ENCODE results near the gene PSAP. TPM values are rescaled to one million over a fixed set of nuclear protein-coding genes. Genes with fewer than 3 reads are reported as not detected.
A peak's percentile ranks its signal among the peaks of the same experiment; 100 is the strongest.

The PSAP gene
- total RNA-seq, 2 experiments from 2014 or later, result 191 to 206 TPM

DNA sequence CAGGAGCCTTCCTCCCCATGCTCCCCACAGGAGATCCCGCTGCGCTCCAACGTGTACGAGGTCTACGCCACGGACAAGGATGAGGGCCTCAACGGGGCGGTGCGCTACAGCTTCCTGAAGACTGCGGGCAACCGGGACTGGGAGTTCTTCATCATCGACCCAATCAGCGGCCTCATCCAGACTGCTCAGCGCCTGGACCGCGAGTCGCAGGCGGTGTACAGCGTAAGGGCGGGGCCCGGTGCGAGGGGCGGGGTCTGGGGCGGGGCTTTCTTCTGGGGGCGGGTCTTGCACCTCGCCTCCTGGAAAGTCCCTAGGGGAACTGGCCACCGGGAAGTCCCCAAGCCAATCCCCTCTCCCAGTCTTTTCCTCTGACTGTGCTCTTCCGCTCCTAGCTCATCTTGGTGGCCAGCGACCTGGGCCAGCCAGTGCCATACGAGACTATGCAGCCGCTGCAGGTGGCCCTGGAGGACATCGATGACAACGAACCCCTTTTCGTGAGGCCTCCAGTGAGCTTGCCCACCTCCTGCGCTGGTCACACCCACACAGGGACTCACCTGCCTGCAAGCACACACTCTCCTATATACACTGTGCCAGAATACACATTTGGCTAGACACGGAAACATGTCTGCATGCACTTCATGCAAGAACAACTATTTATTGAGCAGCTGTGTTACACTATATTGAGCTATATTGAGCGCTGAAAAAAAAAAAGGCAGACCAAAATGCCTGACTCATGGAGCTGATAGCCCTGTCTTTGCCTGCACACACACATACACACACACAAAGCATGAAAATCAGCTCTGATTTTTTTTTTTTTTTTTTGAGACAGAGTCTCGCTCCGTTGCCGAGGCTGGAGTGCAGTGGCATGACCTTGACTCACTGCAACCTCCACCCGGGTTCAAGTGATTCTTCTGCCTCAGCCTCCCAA is 45.0 kb downstream of the PSAP start:
- no peak overlapping the region for H3K4me3 Mint-ChIP-seq
- Histone ChIP-seq H3K9me3 (ENCODE audit: control insufficient read depth in 1 of 2, insufficient read depth in 1 of 2, low read length in 2 of 2) (peaks cover 0 to 4% of the 10 kb centered on the region in 2 experiments), H3K27ac (ENCODE audit: low read depth in 1 of 2, low read length in 2 of 2) (no peak overlapping the region), H3K4me1 (ENCODE audit: insufficient read depth, low read length) (no peaks in the 10 kb centered on the region), H3K36me3 (ENCODE audit: insufficient read depth, low read length) (no peaks in the 10 kb centered on the region), H3K4me3 (ENCODE audit: low read length) (no peak overlapping the region), H3K27me3 (ENCODE audit: control insufficient read depth in 1 of 2, insufficient read depth in 2 of 2, low read length in 2 of 2) (no peaks in the 10 kb centered on the region)
- H3K4me1 Mint-ChIP-seq (ENCODE audit: low read depth), result no peaks in the 10 kb centered on the region
- TF ChIP-seq, protein P1, sequence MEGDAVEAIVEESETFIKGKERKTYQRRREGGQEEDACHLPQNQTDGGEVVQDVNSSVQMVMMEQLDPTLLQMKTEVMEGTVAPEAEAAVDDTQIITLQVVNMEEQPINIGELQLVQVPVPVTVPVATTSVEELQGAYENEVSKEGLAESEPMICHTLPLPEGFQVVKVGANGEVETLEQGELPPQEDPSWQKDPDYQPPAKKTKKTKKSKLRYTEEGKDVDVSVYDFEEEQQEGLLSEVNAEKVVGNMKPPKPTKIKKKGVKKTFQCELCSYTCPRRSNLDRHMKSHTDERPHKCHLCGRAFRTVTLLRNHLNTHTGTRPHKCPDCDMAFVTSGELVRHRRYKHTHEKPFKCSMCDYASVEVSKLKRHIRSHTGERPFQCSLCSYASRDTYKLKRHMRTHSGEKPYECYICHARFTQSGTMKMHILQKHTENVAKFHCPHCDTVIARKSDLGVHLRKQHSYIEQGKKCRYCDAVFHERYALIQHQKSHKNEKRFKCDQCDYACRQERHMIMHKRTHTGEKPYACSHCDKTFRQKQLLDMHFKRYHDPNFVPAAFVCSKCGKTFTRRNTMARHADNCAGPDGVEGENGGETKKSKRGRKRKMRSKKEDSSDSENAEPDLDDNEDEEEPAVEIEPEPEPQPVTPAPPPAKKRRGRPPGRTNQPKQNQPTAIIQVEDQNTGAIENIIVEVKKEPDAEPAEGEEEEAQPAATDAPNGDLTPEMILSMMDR (IDR thresholded peaks at IDR 0.05), result no peak
- H3K36me3 Mint-ChIP-seq (ENCODE audit: low read depth), result no peaks in the 10 kb centered on the region
- ChIA-PET CTCF (interaction anchor here (0.6 kb wide), 1 partner anchor 1231 kb away, joined by 3 read pairs; no protein-coding TSS in a partner anchor), POLR2A (no interaction called here)
- H3K9me3 Mint-ChIP-seq, result no peaks in the 10 kb centered on the region
- DNase-seq (peak in 2 of 14 experiments; percentile 53 to 55), ATAC-seq (ENCODE audit: poor library complexity) (peak; percentile 17)
- no peaks in the 10 kb centered on the region for H3K27me3 Mint-ChIP-seq
- intact Hi-C loops (cut with DNase I, micrococcal nuclease), result no loop called here
- H3K27ac Mint-ChIP-seq, result no peak overlapping the region

DNA sequence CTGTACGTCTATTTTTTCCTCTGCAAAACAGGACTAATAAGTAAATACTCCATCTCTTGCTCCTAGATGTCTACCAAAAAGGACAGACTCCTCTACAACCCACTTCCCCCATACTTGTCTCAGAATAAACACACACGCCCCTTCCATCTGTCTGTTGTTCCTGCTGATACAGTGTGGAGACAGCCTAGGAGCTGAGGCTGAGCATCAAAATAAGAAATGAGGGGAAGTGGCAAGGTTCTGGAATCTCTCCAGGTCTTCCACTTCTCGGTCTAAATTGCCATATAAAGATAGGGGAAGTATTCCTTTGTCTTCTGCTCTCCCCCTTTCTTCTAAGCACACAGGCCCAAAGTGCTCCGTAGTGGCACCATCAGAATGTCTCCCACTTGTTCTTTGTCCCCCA is 47.0 kb downstream of the PSAP start:
- Histone ChIP-seq H3K27me3 (ENCODE audit: control insufficient read depth in 1 of 2, insufficient read depth in 2 of 2, low read length in 2 of 2) (no peaks in the 10 kb centered on the region), H3K36me3 (ENCODE audit: insufficient read depth, low read length) (no peaks in the 10 kb centered on the region), H3K9me3 (ENCODE audit: control insufficient read depth in 1 of 2, insufficient read depth in 1 of 2, low read length in 2 of 2) (peaks cover 0 to 4% of the 10 kb centered on the region in 2 experiments), H3K27ac (ENCODE audit: low read depth in 1 of 2, low read length in 2 of 2) (no peak overlapping the region), H3K4me3 (ENCODE audit: low read length) (no peak overlapping the region), H3K4me1 (ENCODE audit: insufficient read depth, low read length) (no peaks in the 10 kb centered on the region)
- Mint-ChIP-seq H3K27ac (no peak overlapping the region), H3K9me3 (no peaks in the 10 kb centered on the region), H3K4me3 (no peak overlapping the region), H3K27me3 (no peaks in the 10 kb centered on the region), H3K36me3 (ENCODE audit: low read depth) (no peaks in the 10 kb centered on the region), H3K4me1 (ENCODE audit: low read depth) (no peaks in the 10 kb centered on the region)
- POLR2A ChIA-PET, result no interaction called here
- CTCF ChIA-PET, result no interaction called here
- intact Hi-C loops (cut with DNase I, micrococcal nuclease), result no loop called here
- DNase-seq (no peak), ATAC-seq (ENCODE audit: poor library complexity) (no peak)
- TF ChIP-seq, protein P1 (IDR thresholded peaks at IDR 0.05), result no peak

DNA sequence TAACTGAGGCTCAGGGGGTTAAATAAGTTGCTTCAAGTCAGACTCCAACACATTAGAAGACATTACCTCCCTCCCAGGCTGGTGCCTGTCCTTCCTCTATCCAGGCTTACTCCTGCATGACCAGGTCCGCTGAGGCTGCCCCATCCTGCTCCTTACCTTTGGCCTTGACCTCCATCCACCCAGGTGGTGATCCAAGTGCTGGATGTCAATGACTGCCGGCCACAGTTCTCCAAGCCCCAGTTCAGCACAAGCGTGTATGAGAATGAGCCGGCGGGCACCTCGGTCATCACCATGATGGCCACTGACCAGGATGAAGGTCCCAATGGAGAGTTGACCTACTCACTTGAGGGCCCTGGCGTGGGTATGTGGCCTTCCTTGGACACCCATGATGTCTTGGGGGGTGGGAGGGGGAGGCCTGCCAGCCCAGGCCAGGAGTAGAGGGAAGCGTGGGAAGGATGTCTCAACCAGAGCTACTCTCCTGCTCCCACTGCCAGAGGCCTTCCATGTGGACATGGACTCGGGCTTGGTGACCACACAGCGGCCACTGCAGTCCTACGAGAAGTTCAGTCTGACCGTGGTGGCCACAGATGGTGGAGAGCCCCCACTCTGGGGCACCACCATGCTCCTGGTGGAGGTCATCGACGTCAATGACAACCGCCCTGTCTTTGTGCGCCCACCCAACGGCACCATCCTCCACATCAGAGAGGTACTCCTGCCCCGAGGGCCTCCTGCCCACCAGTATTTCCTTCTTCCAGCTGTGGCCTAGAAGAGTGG is 48.1 kb downstream of the PSAP start:
- Mint-ChIP-seq H3K27ac (no peak overlapping the region), H3K9me3 (no peaks in the 10 kb centered on the region), H3K36me3 (ENCODE audit: low read depth) (no peaks in the 10 kb centered on the region), H3K4me1 (ENCODE audit: low read depth) (no peaks in the 10 kb centered on the region), H3K4me3 (no peak overlapping the region), H3K27me3 (no peaks in the 10 kb centered on the region)
- DNase-seq (no peak), ATAC-seq (ENCODE audit: poor library complexity) (no peak)
- Histone ChIP-seq H3K27me3 (ENCODE audit: control insufficient read depth in 1 of 2, insufficient read depth in 2 of 2, low read length in 2 of 2) (no peaks in the 10 kb centered on the region), H3K27ac (ENCODE audit: low read depth in 1 of 2, low read length in 2 of 2) (no peak overlapping the region), H3K4me3 (ENCODE audit: low read length) (no peak overlapping the region), H3K36me3 (ENCODE audit: insufficient read depth, low read length) (no peaks in the 10 kb centered on the region), H3K9me3 (ENCODE audit: control insufficient read depth in 1 of 2, insufficient read depth in 1 of 2, low read length in 2 of 2) (peaks cover 0 to 4% of the 10 kb centered on the region in 2 experiments), H3K4me1 (ENCODE audit: insufficient read depth, low read length) (no peaks in the 10 kb centered on the region)
- intact Hi-C loops (cut with DNase I, micrococcal nuclease), result no loop called here
- ChIA-PET CTCF (no interaction called here), POLR2A (no interaction called here)
- TF ChIP-seq, protein P1 (IDR thresholded peaks at IDR 0.05), result no peak

Data from CD4-positive, alpha-beta T cell (primary cell).